OCI-LY7 (cell line): ENCODE data around the gene DNM3.

ENCODE experiments used
- EZH2phosphoT487 ChIP-seq: fragments of 200-600 bp; sonication (generic); IDR thresholded peaks from 2 replicates; pipeline ENCODE4 v1.6.1; 2018; ENCODE audit warnings: low read depth, borderline replicate concordance, mild to moderate bottlenecking, mixed run types, antibody characterized with exemption, low read length, moderate library complexity, mixed read lengths
- TF ChIP-seq, protein P1 (sequence below): fragments of 200-600 bp; sonication (generic); conservative IDR thresholded peaks from 2 replicates; pipeline ENCODE4 v1.5.1; 2014; ENCODE audit warnings: mild to moderate bottlenecking, antibody characterized with exemption, low read length, moderate library complexity, mixed read lengths

DNA sequence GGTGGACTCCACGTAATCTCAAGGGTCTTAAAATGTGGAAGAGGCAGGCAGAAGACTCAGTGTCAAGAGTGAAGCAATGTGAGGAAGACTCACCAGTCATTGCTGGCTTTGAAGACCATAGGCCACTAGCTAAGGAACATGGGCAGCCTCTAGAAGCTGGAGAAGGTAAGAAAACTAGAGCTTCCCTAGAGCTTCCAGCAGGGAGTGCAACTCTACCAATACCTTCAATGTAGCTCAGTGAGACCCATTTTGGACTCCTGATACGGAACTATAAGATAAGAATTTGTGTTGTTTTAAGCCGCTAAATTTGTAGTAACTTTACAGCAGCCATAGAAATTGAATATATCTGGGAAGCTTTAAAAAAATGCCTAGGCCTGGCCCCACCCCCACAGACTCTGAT lies 41.0 kb upstream of the DNM3 start:
- TF ChIP-seq, protein P1, sequence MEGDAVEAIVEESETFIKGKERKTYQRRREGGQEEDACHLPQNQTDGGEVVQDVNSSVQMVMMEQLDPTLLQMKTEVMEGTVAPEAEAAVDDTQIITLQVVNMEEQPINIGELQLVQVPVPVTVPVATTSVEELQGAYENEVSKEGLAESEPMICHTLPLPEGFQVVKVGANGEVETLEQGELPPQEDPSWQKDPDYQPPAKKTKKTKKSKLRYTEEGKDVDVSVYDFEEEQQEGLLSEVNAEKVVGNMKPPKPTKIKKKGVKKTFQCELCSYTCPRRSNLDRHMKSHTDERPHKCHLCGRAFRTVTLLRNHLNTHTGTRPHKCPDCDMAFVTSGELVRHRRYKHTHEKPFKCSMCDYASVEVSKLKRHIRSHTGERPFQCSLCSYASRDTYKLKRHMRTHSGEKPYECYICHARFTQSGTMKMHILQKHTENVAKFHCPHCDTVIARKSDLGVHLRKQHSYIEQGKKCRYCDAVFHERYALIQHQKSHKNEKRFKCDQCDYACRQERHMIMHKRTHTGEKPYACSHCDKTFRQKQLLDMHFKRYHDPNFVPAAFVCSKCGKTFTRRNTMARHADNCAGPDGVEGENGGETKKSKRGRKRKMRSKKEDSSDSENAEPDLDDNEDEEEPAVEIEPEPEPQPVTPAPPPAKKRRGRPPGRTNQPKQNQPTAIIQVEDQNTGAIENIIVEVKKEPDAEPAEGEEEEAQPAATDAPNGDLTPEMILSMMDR, result no peak
- TF ChIP-seq EZH2phosphoT487, result no peak
